ENCODE measurements around the gene STAT2. TPM values are rescaled to one million over a fixed set of nuclear protein-coding genes. Genes with fewer than 3 reads are reported as not detected.

The STAT2 gene
- total and polyA plus RNA-seq, 9 of the 15 experiments (the other 6 are each of a cell fraction or from before 2014, with no cell fraction given): 15.5 to 46.9 (median 40.1) TPM

DNA sequence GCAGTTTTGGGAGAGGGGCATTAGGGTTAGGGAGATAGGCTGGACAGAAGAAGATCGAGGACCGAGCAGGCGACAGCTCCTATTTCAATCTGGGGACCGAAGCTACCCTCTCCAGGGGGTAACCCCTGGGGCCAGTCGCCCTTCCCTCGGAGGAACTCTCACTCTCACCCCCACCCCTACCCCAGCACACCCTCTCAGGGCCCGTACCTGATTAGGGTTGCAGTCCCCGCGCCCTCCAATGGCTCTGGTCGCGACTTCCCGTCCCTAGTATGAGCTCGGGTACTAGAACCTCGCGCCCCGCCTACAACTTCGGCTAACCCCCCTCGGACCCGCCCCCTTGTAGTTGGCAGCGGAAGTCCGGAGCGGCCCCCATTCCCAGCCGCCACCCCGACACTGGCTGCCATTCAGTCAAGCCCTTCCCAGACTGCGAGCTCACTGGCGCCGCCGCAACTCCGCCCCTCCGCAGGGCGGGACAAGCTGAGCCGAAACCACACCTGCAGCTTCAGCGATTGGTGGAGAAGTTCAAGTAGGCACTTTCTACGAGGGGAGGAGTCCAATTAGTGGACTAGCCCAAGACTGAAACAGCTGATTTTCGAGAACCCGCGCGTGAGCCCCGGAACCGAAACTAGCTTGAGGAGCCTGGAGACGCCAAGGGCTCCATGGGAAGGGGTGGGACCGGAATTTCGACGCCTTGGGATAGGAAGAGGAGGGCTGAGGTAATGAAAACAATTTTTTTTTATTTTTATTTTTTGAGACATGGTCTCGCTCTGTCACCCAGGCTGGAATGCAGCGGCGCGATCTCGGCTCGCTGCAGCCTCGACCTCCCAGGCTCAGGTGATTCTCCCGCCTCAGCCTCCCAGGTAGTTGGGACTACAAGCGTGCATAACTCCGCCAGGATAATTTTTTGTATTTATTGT, at the start of gene STAT2 (continued):
- TF ChIP-seq, protein P1, sequence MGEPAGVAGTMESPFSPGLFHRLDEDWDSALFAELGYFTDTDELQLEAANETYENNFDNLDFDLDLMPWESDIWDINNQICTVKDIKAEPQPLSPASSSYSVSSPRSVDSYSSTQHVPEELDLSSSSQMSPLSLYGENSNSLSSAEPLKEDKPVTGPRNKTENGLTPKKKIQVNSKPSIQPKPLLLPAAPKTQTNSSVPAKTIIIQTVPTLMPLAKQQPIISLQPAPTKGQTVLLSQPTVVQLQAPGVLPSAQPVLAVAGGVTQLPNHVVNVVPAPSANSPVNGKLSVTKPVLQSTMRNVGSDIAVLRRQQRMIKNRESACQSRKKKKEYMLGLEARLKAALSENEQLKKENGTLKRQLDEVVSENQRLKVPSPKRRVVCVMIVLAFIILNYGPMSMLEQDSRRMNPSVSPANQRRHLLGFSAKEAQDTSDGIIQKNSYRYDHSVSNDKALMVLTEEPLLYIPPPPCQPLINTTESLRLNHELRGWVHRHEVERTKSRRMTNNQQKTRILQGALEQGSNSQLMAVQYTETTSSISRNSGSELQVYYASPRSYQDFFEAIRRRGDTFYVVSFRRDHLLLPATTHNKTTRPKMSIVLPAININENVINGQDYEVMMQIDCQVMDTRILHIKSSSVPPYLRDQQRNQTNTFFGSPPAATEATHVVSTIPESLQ (CRISPR knock-in tag; IDR thresholded peaks at IDR 0.05): no peak
- TF ChIP-seq CEBPG (CRISPR knock-in tag; IDR thresholded peaks at IDR 0.05) (no peak), CEBPG (tag; conservative IDR thresholded peaks at IDR 0.05 in 1 of 2, IDR thresholded peaks at IDR 0.05 in 1 of 2) (no peak), ARID2 (IDR thresholded peaks at IDR 0.05) (no peak), ZNF707 (CRISPR knock-in tag; conservative IDR thresholded peaks at IDR 0.05) (no peak), ZNF133 (CRISPR knock-in tag; IDR thresholded peaks at IDR 0.05) (no peak), DMBX1 (CRISPR knock-in tag; IDR thresholded peaks at IDR 0.05; ENCODE audit: borderline replicate concordance) (no peak), TAF9B (IDR thresholded peaks at IDR 0.05; ENCODE audit: partially characterized antibody) (peak; percentile 96), JUND (IDR thresholded peaks at IDR 0.05; ENCODE audit: borderline replicate concordance, low read depth, low read length) (peak; percentile 40; the same call in 1 of the 2 replicates), JUND (tag; IDR thresholded peaks at IDR 0.05; ENCODE audit: borderline replicate concordance, low read depth, low read length) (no peak; the same call in 2 of the 3 replicates), MAFF (IDR thresholded peaks at IDR 0.05; ENCODE audit: low read length) (no peak), GTF2F1 (IDR thresholded peaks at IDR 0.05; ENCODE audit: low read depth, low read length) (no peak), ZNF445 (CRISPR knock-in tag; IDR thresholded peaks at IDR 0.05; ENCODE audit: low read depth) (no peak), ZNF695 (CRISPR knock-in tag; IDR thresholded peaks at IDR 0.05) (no peak), ZNF644 (tag; IDR thresholded peaks at IDR 0.05; ENCODE audit: low read depth) (no peak), U2AF2 (optimal IDR thresholded peaks at IDR 0.05; ENCODE audit: low read depth, low read length) (no peak)
- TF ChIP-seq, protein P2, sequence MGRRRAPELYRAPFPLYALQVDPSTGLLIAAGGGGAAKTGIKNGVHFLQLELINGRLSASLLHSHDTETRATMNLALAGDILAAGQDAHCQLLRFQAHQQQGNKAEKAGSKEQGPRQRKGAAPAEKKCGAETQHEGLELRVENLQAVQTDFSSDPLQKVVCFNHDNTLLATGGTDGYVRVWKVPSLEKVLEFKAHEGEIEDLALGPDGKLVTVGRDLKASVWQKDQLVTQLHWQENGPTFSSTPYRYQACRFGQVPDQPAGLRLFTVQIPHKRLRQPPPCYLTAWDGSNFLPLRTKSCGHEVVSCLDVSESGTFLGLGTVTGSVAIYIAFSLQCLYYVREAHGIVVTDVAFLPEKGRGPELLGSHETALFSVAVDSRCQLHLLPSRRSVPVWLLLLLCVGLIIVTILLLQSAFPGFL (CRISPR knock-in tag; IDR thresholded peaks at IDR 0.05): no peak
- TF ChIP-seq, protein P3, sequence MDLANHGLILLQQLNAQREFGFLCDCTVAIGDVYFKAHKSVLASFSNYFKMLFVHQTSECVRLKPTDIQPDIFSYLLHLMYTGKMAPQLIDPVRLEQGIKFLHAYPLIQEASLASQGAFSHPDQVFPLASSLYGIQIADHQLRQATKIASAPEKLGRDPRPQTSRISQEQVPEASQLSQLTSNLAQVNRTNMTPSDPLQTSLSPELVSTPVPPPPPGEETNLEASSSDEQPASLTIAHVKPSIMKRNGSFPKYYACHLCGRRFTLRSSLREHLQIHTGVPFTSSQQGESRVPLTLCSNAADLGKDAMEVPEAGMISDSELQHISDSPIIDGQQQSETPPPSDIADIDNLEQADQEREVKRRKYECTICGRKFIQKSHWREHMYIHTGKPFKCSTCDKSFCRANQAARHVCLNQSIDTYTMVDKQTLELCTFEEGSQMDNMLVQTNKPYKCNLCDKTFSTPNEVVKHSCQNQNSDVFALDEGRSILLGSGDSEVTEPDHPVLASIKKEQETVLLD (IDR thresholded peaks at IDR 0.05): no peak
- TF ChIP-seq, protein P4, sequence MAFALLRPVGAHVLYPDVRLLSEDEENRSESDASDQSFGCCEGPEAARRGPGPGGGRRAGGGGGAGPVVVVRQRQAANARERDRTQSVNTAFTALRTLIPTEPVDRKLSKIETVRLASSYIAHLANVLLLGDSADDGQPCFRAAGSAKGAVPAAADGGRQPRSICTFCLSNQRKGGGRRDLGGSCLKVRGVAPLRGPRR (CRISPR knock-in tag; IDR thresholded peaks at IDR 0.05): no peak
- TF ChIP-seq, protein P5, sequence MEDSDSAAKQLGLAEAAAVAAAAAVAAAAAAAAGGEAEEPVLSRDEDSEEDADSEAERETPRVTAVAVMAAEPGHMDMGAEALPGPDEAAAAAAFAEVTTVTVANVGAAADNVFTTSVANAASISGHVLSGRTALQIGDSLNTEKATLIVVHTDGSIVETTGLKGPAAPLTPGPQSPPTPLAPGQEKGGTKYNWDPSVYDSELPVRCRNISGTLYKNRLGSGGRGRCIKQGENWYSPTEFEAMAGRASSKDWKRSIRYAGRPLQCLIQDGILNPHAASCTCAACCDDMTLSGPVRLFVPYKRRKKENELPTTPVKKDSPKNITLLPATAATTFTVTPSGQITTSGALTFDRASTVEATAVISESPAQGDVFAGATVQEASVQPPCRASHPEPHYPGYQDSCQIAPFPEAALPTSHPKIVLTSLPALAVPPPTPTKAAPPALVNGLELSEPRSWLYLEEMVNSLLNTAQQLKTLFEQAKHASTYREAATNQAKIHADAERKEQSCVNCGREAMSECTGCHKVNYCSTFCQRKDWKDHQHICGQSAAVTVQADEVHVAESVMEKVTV (CRISPR knock-in tag; IDR thresholded peaks at IDR 0.05): no peak

Data from K562 (cell line).